Measurements from ENCODE around the gene ZBTB16. TPM values are rescaled to one million over a fixed set of nuclear protein-coding genes. Genes with fewer than 3 reads are reported as not detected.

Gene ZBTB16
- total and polyA plus RNA-seq, 4 donors, result 21.4 to 224 (median 102) TPM

- TF ChIP-seq CTCF (IDR thresholded peaks at IDR 0.05; ENCODE audit: control extremely low read depth, extremely low read depth), result no peak
- no peaks in the 10 kb centered on the region for H3K27me3 ChIP-seq (ENCODE audit: control insufficient read depth in 3 of 3, insufficient read depth in 3 of 3, low read length in 2 of 3)
- ATAC-seq (ENCODE audit: insufficient read depth, low FRiP score), result peak; percentile 80
- H3K9me3 ChIP-seq (ENCODE audit: control insufficient read depth in 4 of 4, insufficient read depth in 3 of 4, low read length in 3 of 4), result no peaks in the 10 kb centered on the region
- DNase-seq, result peak; percentile 95 to 99 (median 98)
- H3K4me1 ChIP-seq (ENCODE audit: control insufficient read depth in 5 of 5, insufficient read depth in 5 of 5, low read length in 5 of 5), result peaks cover 29 to 50% (median 38%) of the 10 kb centered on the region in 5 donors
- H3K36me3 ChIP-seq (ENCODE audit: control insufficient read depth in 4 of 4, insufficient read depth in 4 of 4, low read length in 4 of 4), result peaks cover 0 to 3% (median 0%) of the 10 kb centered on the region in 4 donors
- peak overlapping the region; percentile 90 to 98 for H3K27ac ChIP-seq (ENCODE audit: low read depth in 1 of 2, low read length in 1 of 2)
- no peak overlapping the region for H3K4me3 ChIP-seq
- 34 to 61% methylated on average over 10 of the region's 10 CpGs for WGBS, 2 donors
- peak overlapping the region in 1 of 2 donors; percentile 91 for H3K9ac ChIP-seq (ENCODE audit: insufficient read depth in 1 of 2, low read length in 2 of 2)
Observed at GRCh38 chr11:114197799-114198500, 138.4 kb downstream of the ZBTB16 start.

GRCh38 chr11:114199051-114199450 lies 139.5 kb downstream of the ZBTB16 start:
- Histone ChIP-seq H3K27me3 (ENCODE audit: control insufficient read depth in 3 of 3, insufficient read depth in 3 of 3, low read length in 2 of 3) (no peaks in the 10 kb centered on the region), H3K27ac (ENCODE audit: low read depth in 1 of 2, low read length in 1 of 2) (peak overlapping the region; percentile 90 to 98), H3K36me3 (ENCODE audit: control insufficient read depth in 4 of 4, insufficient read depth in 4 of 4, low read length in 4 of 4) (peaks cover 0 to 6% (median 0%) of the 10 kb centered on the region in 4 donors), H3K9ac (ENCODE audit: insufficient read depth in 1 of 2, low read length in 2 of 2) (peak overlapping the region in 1 of 2 donors; percentile 91), H3K4me3 (no peak overlapping the region), H3K4me1 (ENCODE audit: control insufficient read depth in 5 of 5, insufficient read depth in 5 of 5, low read length in 5 of 5) (peaks cover 29 to 47% (median 34%) of the 10 kb centered on the region in 5 donors), H3K9me3 (ENCODE audit: control insufficient read depth in 4 of 4, insufficient read depth in 3 of 4, low read length in 3 of 4) (no peaks in the 10 kb centered on the region)
- no peak for TF ChIP-seq CTCF (IDR thresholded peaks at IDR 0.05; ENCODE audit: control extremely low read depth, extremely low read depth)
- ATAC-seq (ENCODE audit: insufficient read depth, low FRiP score) (no peak), DNase-seq (no peak)
- WGBS, 2 donors, result 97% methylated on average over 26 of the region's 26 CpGs

- WGBS, 2 donors, result 89 to 92% methylated on average over 9 of the region's 9 CpGs
- H3K9ac ChIP-seq (ENCODE audit: insufficient read depth in 1 of 2, low read length in 2 of 2), result no peak overlapping the region
- peak overlapping the region; percentile 1 to 71 for H3K27ac ChIP-seq (ENCODE audit: low read depth in 1 of 2, low read length in 1 of 2)
- no peak for TF ChIP-seq CTCF (IDR thresholded peaks at IDR 0.05; ENCODE audit: control extremely low read depth, extremely low read depth)
- ATAC-seq (ENCODE audit: insufficient read depth, low FRiP score) (no peak), DNase-seq (no peak)
- H3K4me3 ChIP-seq, result no peak overlapping the region
- H3K4me1 ChIP-seq (ENCODE audit: control insufficient read depth in 5 of 5, insufficient read depth in 5 of 5, low read length in 5 of 5), result peaks cover 20 to 34% (median 29%) of the 10 kb centered on the region in 5 donors
- H3K9me3 ChIP-seq (ENCODE audit: control insufficient read depth in 4 of 4, insufficient read depth in 3 of 4, low read length in 3 of 4), result no peaks in the 10 kb centered on the region
- peaks cover 0 to 6% (median 1%) of the 10 kb centered on the region in 4 donors for H3K36me3 ChIP-seq (ENCODE audit: control insufficient read depth in 4 of 4, insufficient read depth in 4 of 4, low read length in 4 of 4)
- no peaks in the 10 kb centered on the region for H3K27me3 ChIP-seq (ENCODE audit: control insufficient read depth in 3 of 3, insufficient read depth in 3 of 3, low read length in 2 of 3)
Observed at GRCh38 chr11:114200351-114201133, 141.0 kb downstream of the ZBTB16 start.
